K562 (cell line): ENCODE results near the gene ZNF384. TPM values are rescaled to one million over a fixed set of nuclear protein-coding genes. Genes with fewer than 3 reads are reported as not detected.

Source experiments
- ATAC-seq: fragments of 200-7000 bp; cut with Tn5 transposase; 3 replicates; pipeline ENCODE4 v1.9.1; 2020; ENCODE audit warnings: moderate library complexity
- Bru-seq: library from RNA; stranded (reverse); fragments of 400-500 nt; gene quantifications from one replicate; lab custom pipeline; 2021; lab: Mats Ljungman, UMichigan
- BruChase-seq, 2 experiments: library from RNA; stranded (reverse); fragments of 400-500 nt; gene quantifications; one replicate each; lab custom pipeline; 2021; lab: Mats Ljungman, UMichigan
- BruUV-seq: library from RNA; stranded (reverse); fragments of 400-500 nt; replicated peaks from 2 replicates; lab custom pipeline; 2021; lab: Mats Ljungman, UMichigan
- CTCF ChIA-PET: fragments of 300-600 bp; formaldehyde crosslinking; extraction: SDS; loops from one replicate; lab custom pipeline; 2021; ENCODE audit warnings: low intra/inter-chr PET ratio; lab: Yijun Ruan, JAX
- POLR2A ChIA-PET: fragments of 300-600, 350-650 bp; sonication (Branson Sonifier 250); formaldehyde crosslinking; extraction: SDS; loops from one replicate; lab custom pipeline; 2021; ENCODE audit warnings: antibody characterized with exemption, inconsistent platforms; lab: Yijun Ruan, JAX
- DNase-seq, 4 experiments: peaks; one replicate each; pipeline versions ENCODE4 v3.0.0 to v3.0.0-alpha.2; 2011 to 2018; ENCODE audit warnings: low spot score in 3 of 4, mixed read lengths in 3 of 4; ENCODE audit errors: extremely low read depth in 1 of 4
- FAIRE-seq: peaks from 2 replicates; lab custom pipeline; 2011; peaks lifted over from hg19 to GRCh38; lab: Jason Lieb, UNC
- H2AFZ ChIP-seq: 2 replicates; pipeline ENCODE4 v1.6.0; 2011; ENCODE audit warnings: low read depth, low read length, control low read depth, inconsistent platforms
- H3K27ac ChIP-seq: fragments of 200-600 bp; 3 replicates; pipeline ENCODE4 v1.8.0; 2011; ENCODE audit warnings: low read depth, mild to moderate bottlenecking, control low read depth, inconsistent platforms, low read length, moderate library complexity, mixed read lengths; ENCODE audit errors: extremely low read depth
- H3K27me3 ChIP-seq, 2 experiments: fragments of 300-600 bp in 1 of 2; 2 replicates in 1 of 2; 3 replicates in 1 of 2; pipeline versions ENCODE4 v1.6.0 to v1.8.0; 2011; ENCODE audit warnings: inconsistent platforms in 2 of 2, low read length in 2 of 2, mild to moderate bottlenecking in 1 of 2, mixed read lengths in 1 of 2, moderate library complexity in 1 of 2; ENCODE audit not compliant: control insufficient read depth in 2 of 2, insufficient read depth in 2 of 2
- H3K36me3 ChIP-seq: fragments of 300-600 bp; 3 replicates; pipeline ENCODE4 v1.8.0; 2011; ENCODE audit warnings: mild to moderate bottlenecking, low read length, inconsistent platforms; ENCODE audit not compliant: control insufficient read depth, insufficient read depth
- H3K4me1 ChIP-seq, 2 experiments: fragments of 200-600 bp in 1 of 2; replicated peaks in 1 of 2; 2 replicates in 1 of 2; 3 replicates in 1 of 2; pipeline versions ENCODE4 v1.5.1 to v1.8.0; 2011; ENCODE audit warnings: inconsistent platforms in 2 of 2, low read length in 2 of 2, mild to moderate bottlenecking in 1 of 2, mixed read lengths in 1 of 2, moderate library complexity in 1 of 2; ENCODE audit not compliant: control insufficient read depth in 2 of 2, insufficient read depth in 2 of 2
- H3K4me2 ChIP-seq: 2 replicates; pipeline ENCODE4 v1.6.1; 2011; ENCODE audit warnings: low read length, control low read depth, inconsistent platforms, mixed read lengths; ENCODE audit not compliant: insufficient read depth
- H3K4me3 ChIP-seq: fragments of 200-600 bp; sonication (generic), shearing (Covaris generic); 2 replicates; pipeline ENCODE4 v1.5.1; 2016; ENCODE audit warnings: control low read depth, inconsistent platforms
- H3K79me2 ChIP-seq: fragments of 200-600 bp; 3 replicates; pipeline ENCODE4 v1.8.0; 2011; ENCODE audit warnings: low read length, inconsistent platforms; ENCODE audit not compliant: control insufficient read depth, insufficient read depth
- H3K9ac ChIP-seq, 2 experiments: 2 replicates each; pipeline versions ENCODE4 v1.6.0 to v1.6.1; 2011; ENCODE audit warnings: low read depth in 2 of 2, low read length in 2 of 2, control low read depth in 1 of 2, inconsistent platforms in 1 of 2, mild to moderate bottlenecking in 1 of 2, mixed read lengths in 1 of 2; ENCODE audit not compliant: insufficient read depth in 1 of 2
- H3K9me1 ChIP-seq: one replicate; pipeline ENCODE4 v1.6.0; 2011; ENCODE audit warnings: inconsistent platforms, mild to moderate bottlenecking, low read length, moderate library complexity; ENCODE audit not compliant: control insufficient read depth, insufficient read depth
- H3K9me3 ChIP-seq: replicated peaks from 2 replicates; pipeline ENCODE4 v1.5.1; 2011; ENCODE audit warnings: low read depth, low read length, inconsistent platforms; ENCODE audit not compliant: control insufficient read depth, insufficient read depth
- H4K20me1 ChIP-seq: replicated peaks from 2 replicates; pipeline ENCODE4 v1.6.1; 2011; ENCODE audit warnings: low read length, inconsistent platforms, mixed read lengths; ENCODE audit not compliant: control insufficient read depth, insufficient read depth
- FOXM1 ChIP-seq, 2 experiments: fragments of 450-650 bp in 1 of 2; sonication (generic) in 1 of 2; formaldehyde crosslinking in 1 of 2; IDR thresholded peaks; 2 replicates each; pipeline versions ENCODE4 v1.6.1 to v1.9.0; 2017 to 2022; ENCODE audit warnings: low read depth in 2 of 2, mild to moderate bottlenecking in 2 of 2, missing genetic modification reagents in 1 of 2, moderate library complexity in 1 of 2
- MYBL2 ChIP-seq, 2 experiments: fragments of 450-650 bp in 1 of 2; sonication (generic) in 1 of 2; formaldehyde crosslinking in 1 of 2; IDR thresholded peaks; 2 replicates each; pipeline versions ENCODE4 v1.6.1 to v1.8.1; 2017 to 2022; ENCODE audit warnings: borderline replicate concordance in 1 of 2, inconsistent platforms in 1 of 2, low read depth in 1 of 2, mild to moderate bottlenecking in 1 of 2, missing genetic modification reagents in 1 of 2, moderate library complexity in 1 of 2
- MYC ChIP-seq, 2 experiments: fragments of 250-450 bp in 1 of 2; sonication (Bioruptor Pico) in 1 of 2; IDR thresholded peaks; 2 replicates each; pipeline versions ENCODE4 v1.5.1 to v1.6.1; 2012 to 2021; ENCODE audit warnings: low read depth in 2 of 2, borderline replicate concordance in 1 of 2, improper control_type of control experiment in 1 of 2, low read length in 1 of 2, mild to moderate bottlenecking in 1 of 2, moderate library complexity in 1 of 2
- NFE2 ChIP-seq: IDR thresholded peaks from 2 replicates; pipeline ENCODE4 v1.6.1; 2014; ENCODE audit warnings: antibody characterized with exemption, low read depth
- NFYB ChIP-seq: IDR thresholded peaks from 2 replicates; pipeline ENCODE4 v1.6.1; 2011; ENCODE audit warnings: mild to moderate bottlenecking, moderate library complexity; ENCODE audit not compliant: insufficient read length; ENCODE audit errors: extremely low read depth
- ZFP1 ChIP-seq: fragments of 450-650 bp; formaldehyde crosslinking; IDR thresholded peaks from 2 replicates; pipeline ENCODE4 v1.4.0; 2020; ENCODE audit warnings: mild to moderate bottlenecking, mixed read lengths
- WGBS: fragments of 100-300 bp; shearing (Covaris generic); methylation state at CpG from one replicate; pipeline ENCODE4 v1.1.6; 2016; ENCODE audit warnings: low coverage, mixed read lengths; ENCODE audit not compliant: insufficient coverage; ENCODE audit errors: missing lambda C conversion rate; 5-methylcytosine and 5-hydroxymethylcytosine counted together
- in situ Hi-C: fragments of 300-500 bp; cut with MboI; formaldehyde crosslinking; loops from 4 replicates; pipeline ENCODE4 v1.15.0; 2018; ENCODE audit warnings: inconsistent platforms, mixed read lengths
- intact Hi-C: fragments of 100-400 bp; cut with micrococcal nuclease; formaldehyde crosslinking; loops from 2 replicates; pipeline ENCODE4 v1.14.2; 2022
- long read RNA-seq, 3 experiments: library from polyadenylated mRNA in 2 of 3; library from RNA in 1 of 3; unstranded in 2 of 3; stranded (forward) in 1 of 3; transcript quantifications; one replicate each; pipeline ENCODE4 v2.0.0, GENCODE V29; 2019 to 2022
- polyA minus RNA-seq, 3 experiments: library from RNA; depleted of rRNA, polyadenylated mRNA; stranded (reverse); fragments of >200 nt; gene quantifications; 2 replicates each; pipeline ENCODE4 v1.2.3, GENCODE V29; 2011
- polyA plus RNA-seq, 8 experiments: library from polyadenylated mRNA; depleted of rRNA in 4 of 8; stranded (reverse) in 5 of 8; unstranded in 3 of 8; fragments of >200 nt; fragmentation: Nextera tagmentation in 2 of 8; fragmentation: Illumina TruSeq in 1 of 8; extraction: Ambion mirVana in 2 of 8; extraction: Trizol in 1 of 8; gene quantifications; 2 replicates each; pipeline versions ENCODE4 v1.2.1 to v1.2.3, GENCODE V29; 2011 to 2014; ENCODE audit warnings: inconsistent platforms in 1 of 8, missing spikeins in 1 of 8
- total RNA-seq, 7 experiments: library from RNA; depleted of rRNA in 6 of 7; stranded (reverse); fragments of >200 nt in 6 of 7; fragmentation: Illumina TruSeq in 2 of 7; extraction: Trizol in 2 of 7; gene quantifications; 2 replicates each; pipeline versions ENCODE4 v1.2.1 to v1.2.3, GENCODE V29; 2011 to 2021; ENCODE audit warnings: low replicate concordance in 1 of 7
- TF ChIP-seq, protein P1 (sequence below), 2 experiments: IDR thresholded peaks in 1 of 2; conservative IDR thresholded peaks in 1 of 2; 2 replicates each; pipeline ENCODE4 v1.6.1; 2016; ENCODE audit warnings: low read depth in 2 of 2, mild to moderate bottlenecking in 1 of 2, missing compliant biosample characterization in 1 of 2, missing genetic modification characterization in 1 of 2, moderate library complexity in 1 of 2
- TF ChIP-seq, protein P2 (sequence below): IDR thresholded peaks from 2 replicates; pipeline ENCODE4 v1.6.1; 2011; ENCODE audit not compliant: insufficient read length; ENCODE audit errors: extremely low read depth

Gene ZNF384
- 96.1 and 146 TPM in 2 replicates for total RNA-seq (2011; cell fraction: chromatin; rRNA removed; ENCODE audit: low replicate concordance)
- total RNA-seq (2011; cell fraction: nucleolus; rRNA removed), result 75.5 and 81.2 TPM in 2 replicates
- total RNA-seq (2011; cell fraction: nucleoplasm; rRNA removed), result 65.2 and 76.0 TPM in 2 replicates
- total RNA-seq (2014; rRNA removed) (9.6 and 21.4 TPM in 2 replicates), total RNA-seq (2014; rRNA removed; fragmentation: Illumina TruSeq; extraction: Trizol) (16.4 and 21.3 TPM in 2 replicates), total RNA-seq (2015; rRNA removed; fragmentation: Illumina TruSeq; extraction: Trizol) (20.2 and 21.6 TPM in 2 replicates), total RNA-seq (2021) (34.3 and 36.9 TPM in 2 replicates), polyA plus RNA-seq (2011; rRNA removed) (38.2 and 51.4 TPM in 2 replicates), polyA plus RNA-seq (2014; fragmentation: Illumina TruSeq; extraction: Trizol) (62.1 and 64.8 TPM in 2 replicates), polyA plus RNA-seq (2014; fragmentation: Nextera tagmentation; extraction: Ambion mirVana) (under 1 TPM; 0.36 to 0.42 TPM), polyA plus RNA-seq (2014; rRNA removed) (29.1 and 39.4 TPM in 2 replicates), polyA minus RNA-seq (2011; rRNA and poly(A)+ RNA removed) (35.3 and 38.2 TPM in 2 replicates), Bru-seq, nascent RNA (percentile 73 among the genes with signal in this experiment), BruChase-seq, experiment 1, labeled RNA remaining after a 2-hour chase (percentile 75 among the genes with signal in this experiment), BruChase-seq, experiment 2, labeled RNA remaining after a 6-hour chase (percentile 78 among the genes with signal in this experiment)
- 35.9 and 44.8 TPM in 2 replicates for polyA plus RNA-seq (2011; cell fraction: cytosol; rRNA removed)
- 99.6 and 126 TPM in 2 replicates for polyA plus RNA-seq (2011; cell fraction: nucleus; rRNA removed)
- 41.7 and 43.3 TPM in 2 replicates for polyA plus RNA-seq (2012)
- polyA minus RNA-seq (2011; cell fraction: cytosol; rRNA and poly(A)+ RNA removed), result 27.3 and 34.6 TPM in 2 replicates
- 30.6 and 48.9 TPM in 2 replicates for polyA minus RNA-seq (2011; cell fraction: nucleus; rRNA and poly(A)+ RNA removed)
- long read RNA-seq, experiment 1, partial matches to known transcripts, result 52 of 122 reads
- long read RNA-seq, experiment 1, other reads (novel, unspliced or antisense), result 63 of 122 reads
- long read RNA-seq, experiment 2, partial matches to known transcripts, result 12 of 25 reads
- long read RNA-seq, experiment 2, other reads (novel, unspliced or antisense), result 13 of 25 reads
- long read RNA-seq, experiment 3, partial matches to known transcripts, result 1 of 5 reads
- long read RNA-seq, experiment 3, other reads (novel, unspliced or antisense), result 2 of 5 reads

DNA sequence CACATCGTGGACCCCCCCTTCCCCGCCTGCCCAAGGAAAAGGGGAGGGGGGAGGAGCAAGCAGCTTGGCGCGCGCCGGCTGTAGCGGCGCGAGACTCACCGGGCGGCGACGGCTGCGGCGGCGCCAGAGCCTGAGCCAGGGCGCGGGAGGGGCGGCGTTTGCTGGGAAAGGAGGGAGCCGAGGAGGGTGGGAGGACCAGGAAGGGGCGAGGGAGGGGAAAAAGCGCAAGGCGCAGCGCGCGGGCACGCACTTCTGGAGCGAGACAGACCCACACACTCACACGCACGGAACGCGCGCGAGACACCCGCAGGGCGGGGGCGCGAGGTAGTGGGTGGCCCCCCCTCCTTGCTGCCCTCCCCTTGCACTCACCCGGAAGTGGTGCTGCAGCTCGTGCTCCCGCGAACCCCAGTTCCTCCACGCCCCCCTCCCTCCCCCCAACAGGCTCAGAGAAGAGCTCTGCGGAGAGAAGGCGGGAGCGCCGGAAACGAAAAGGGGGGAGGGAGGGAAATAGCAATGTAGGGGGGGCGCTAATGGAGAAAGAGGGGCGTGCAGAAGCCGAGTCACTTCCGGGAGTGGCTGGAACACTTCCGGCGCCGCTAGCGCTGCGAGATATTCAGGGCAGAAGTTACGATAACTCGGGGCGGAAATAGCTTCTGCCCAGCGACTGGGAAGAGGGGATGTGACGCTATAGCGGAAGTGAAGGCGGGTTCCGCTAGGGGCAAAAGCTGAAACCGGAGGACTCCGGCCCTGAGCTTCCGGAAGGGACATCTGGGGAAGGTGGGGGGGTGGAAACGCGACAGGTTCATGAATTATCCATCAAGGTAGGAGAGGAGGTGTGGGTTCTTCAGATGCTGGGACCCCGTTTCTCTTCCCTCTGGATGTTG is at the start of gene ZNF384:
Gene ZNF384, minus strand, starts transcription at position 377 of the 884 bp plus-strand sequence. CDS start 9,855 bp downstream, outside the sequence.
- H4K20me1 ChIP-seq, result no peaks in the 10 kb centered on the region
- POLR2A ChIA-PET, result interaction anchor here (0.5 to 2.1 kb wide), 21 partner anchors 10 to 255 kb away, joined by 3 to 12 read pairs (median 4); partner anchors contain the start of genes C12orf57, CHD4, COPS7A and GAPDH
- H3K4me1 ChIP-seq, result peaks cover 2 to 5% of the 10 kb centered on the region in 2 experiments; a peak in 2 of 5 replicates
- no TSS peak for BruUV-seq
- peak within 1 kb of the TSS; percentile 99 for H3K27ac ChIP-seq
- H3K36me3 ChIP-seq, result peaks cover 27% of the 10 kb centered on the region
- DNase-seq (peak; percentile 87 to 97 (median 90)), FAIRE-seq (peak; percentile 98), ATAC-seq (peak; percentile 88)
- intact Hi-C loops, result loop anchor here (2.0 to 5.0 kb wide), 5 partner anchors 26 to 138 kb away; partner anchors contain the start of genes COPS7A and ING4
- CTCF ChIA-PET, result interaction anchor here (1.2 kb wide), 1 partner anchor 72 kb away, joined by 4 read pairs; no protein-coding TSS in a partner anchor
- H2AFZ ChIP-seq, result peak within 1 kb of the TSS; percentile 84
- H3K9me1 ChIP-seq, result no peaks in the 10 kb centered on the region
- H3K9me3 ChIP-seq, result no peaks in the 10 kb centered on the region
- peaks cover 59% of the 10 kb centered on the region for H3K79me2 ChIP-seq
- H3K4me3 ChIP-seq, result peak within 1 kb of the TSS; percentile 70
- no peaks in the 10 kb centered on the region for H3K27me3 ChIP-seq
- peak within 1 kb of the TSS; percentile 96 to 98 for H3K9ac ChIP-seq
- peak within 1 kb of the TSS; percentile 99 for H3K4me2 ChIP-seq
- WGBS, result under 1% methylated on average over 23 of the region's 72 CpGs
- in situ Hi-C loops, result no loop called here
- TF ChIP-seq, protein P1, sequence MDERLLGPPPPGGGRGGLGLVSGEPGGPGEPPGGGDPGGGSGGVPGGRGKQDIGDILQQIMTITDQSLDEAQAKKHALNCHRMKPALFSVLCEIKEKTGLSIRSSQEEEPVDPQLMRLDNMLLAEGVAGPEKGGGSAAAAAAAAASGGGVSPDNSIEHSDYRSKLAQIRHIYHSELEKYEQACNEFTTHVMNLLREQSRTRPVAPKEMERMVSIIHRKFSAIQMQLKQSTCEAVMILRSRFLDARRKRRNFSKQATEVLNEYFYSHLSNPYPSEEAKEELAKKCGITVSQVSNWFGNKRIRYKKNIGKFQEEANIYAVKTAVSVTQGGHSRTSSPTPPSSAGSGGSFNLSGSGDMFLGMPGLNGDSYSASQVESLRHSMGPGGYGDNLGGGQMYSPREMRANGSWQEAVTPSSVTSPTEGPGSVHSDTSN (CRISPR knock-in tag; IDR thresholded peaks at IDR 0.05; ENCODE audit: low read depth), result no peak
- TF ChIP-seq, protein P1 (tag; conservative IDR thresholded peaks at IDR 0.05; ENCODE audit: low read depth), result 0 out of 2 replicates have a peak, but pooled peaks have one; percentile 7
- TF ChIP-seq ZFP1 (CRISPR knock-in tag), result no peak
- TF ChIP-seq, protein P2, sequence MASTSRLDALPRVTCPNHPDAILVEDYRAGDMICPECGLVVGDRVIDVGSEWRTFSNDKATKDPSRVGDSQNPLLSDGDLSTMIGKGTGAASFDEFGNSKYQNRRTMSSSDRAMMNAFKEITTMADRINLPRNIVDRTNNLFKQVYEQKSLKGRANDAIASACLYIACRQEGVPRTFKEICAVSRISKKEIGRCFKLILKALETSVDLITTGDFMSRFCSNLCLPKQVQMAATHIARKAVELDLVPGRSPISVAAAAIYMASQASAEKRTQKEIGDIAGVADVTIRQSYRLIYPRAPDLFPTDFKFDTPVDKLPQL, result no peak
- TF ChIP-seq MYC (IDR thresholded peaks at IDR 0.05; ENCODE audit: low read depth, low read length), result peak; percentile 35
- TF ChIP-seq MYC (CRISPR knock-in tag; IDR thresholded peaks at IDR 0.05; ENCODE audit: borderline replicate concordance, low read depth), result no peak
- TF ChIP-seq FOXM1 (IDR thresholded peaks at IDR 0.05; ENCODE audit: low read depth), result peak; percentile 35; the same call in 1 of the 2 replicates
- 0 out of 2 replicates have a peak, but pooled peaks have one; percentile 75 for TF ChIP-seq FOXM1 (CRISPR knock-in tag; IDR thresholded peaks at IDR 0.05; ENCODE audit: low read depth)
- no peak; the same call in 1 of the 2 replicates for TF ChIP-seq NFE2
- no peak for TF ChIP-seq NFYB
- no peak for TF ChIP-seq MYBL2 (IDR thresholded peaks at IDR 0.05; ENCODE audit: low read depth)
- TF ChIP-seq MYBL2 (CRISPR knock-in tag; IDR thresholded peaks at IDR 0.05; ENCODE audit: borderline replicate concordance), result no peak
